ENCODE results near the gene SFXN4.

GRCh38 chr10:119177708-119178371 is 12.3 kb upstream of the SFXN4 start:
- TF ChIP-seq POLR2A (IDR thresholded peaks at IDR 0.05) (no peak), CTCF (IDR thresholded peaks at IDR 0.05) (no peak)

All from esophagus squamous epithelium (tissue), 4 donors.